ENCODE data around the gene SIX5.
"Not testable (repeated sequence)": the region's sequence is repeated elsewhere in the genome, so short reads cannot be mapped to it uniquely, and the experiment has no call there.

SIX5 gene

DNA sequence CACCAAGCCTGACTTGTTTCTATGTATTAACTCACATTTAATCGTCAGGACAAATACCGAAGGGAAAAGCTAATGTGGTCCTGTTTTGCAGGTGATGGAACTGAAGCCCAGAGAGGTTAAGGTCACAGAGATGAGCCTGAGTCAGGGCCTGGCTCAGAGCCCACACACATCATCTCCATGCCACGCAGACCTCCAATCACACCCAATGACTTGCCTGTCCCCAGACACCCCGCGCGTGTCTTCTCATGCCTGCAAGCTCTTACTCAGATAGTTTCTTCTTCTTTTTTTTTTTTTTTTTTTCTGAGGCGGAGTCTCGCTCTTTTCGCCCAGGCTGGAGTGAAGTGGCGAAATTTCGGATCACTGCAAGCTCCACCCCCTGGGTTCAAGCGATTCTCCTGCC lies 16.4 kb downstream of the SIX5 start:
- FAIRE-seq: no peak
- TF ChIP-seq, protein P1, sequence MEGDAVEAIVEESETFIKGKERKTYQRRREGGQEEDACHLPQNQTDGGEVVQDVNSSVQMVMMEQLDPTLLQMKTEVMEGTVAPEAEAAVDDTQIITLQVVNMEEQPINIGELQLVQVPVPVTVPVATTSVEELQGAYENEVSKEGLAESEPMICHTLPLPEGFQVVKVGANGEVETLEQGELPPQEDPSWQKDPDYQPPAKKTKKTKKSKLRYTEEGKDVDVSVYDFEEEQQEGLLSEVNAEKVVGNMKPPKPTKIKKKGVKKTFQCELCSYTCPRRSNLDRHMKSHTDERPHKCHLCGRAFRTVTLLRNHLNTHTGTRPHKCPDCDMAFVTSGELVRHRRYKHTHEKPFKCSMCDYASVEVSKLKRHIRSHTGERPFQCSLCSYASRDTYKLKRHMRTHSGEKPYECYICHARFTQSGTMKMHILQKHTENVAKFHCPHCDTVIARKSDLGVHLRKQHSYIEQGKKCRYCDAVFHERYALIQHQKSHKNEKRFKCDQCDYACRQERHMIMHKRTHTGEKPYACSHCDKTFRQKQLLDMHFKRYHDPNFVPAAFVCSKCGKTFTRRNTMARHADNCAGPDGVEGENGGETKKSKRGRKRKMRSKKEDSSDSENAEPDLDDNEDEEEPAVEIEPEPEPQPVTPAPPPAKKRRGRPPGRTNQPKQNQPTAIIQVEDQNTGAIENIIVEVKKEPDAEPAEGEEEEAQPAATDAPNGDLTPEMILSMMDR (IDR thresholded peaks at IDR 0.05; ENCODE audit: insufficient read depth, missing control alignments): no peak

DNA sequence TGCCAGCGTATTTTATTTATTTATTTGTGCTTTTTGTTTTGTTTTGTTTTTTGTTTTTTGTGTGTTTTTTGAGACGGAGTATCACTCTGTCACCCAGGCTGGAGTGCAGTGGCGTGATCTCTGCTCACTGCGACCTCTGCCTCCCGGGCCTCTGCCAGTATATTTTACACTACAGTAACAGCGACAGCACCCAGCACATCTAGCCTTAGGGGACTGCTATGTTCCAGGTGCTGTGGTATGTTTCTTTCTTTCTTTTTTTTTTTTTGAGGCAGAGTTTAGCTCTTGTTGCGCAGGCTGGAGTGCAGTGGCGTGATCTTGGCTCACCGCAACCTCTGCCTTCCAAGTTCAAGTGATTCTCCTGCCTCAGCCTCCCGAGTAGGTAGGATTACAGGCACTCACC lies 17.6 kb downstream of the SIX5 start:
- FAIRE-seq; DNase-seq (ENCODE audit: insufficient read length, low spot score): not testable (repeated sequence)

More for the DNA sequence above, 16.4 kb downstream of the SIX5 start:
- DNase-seq (ENCODE audit: insufficient read length, low spot score): no peak

DNA sequence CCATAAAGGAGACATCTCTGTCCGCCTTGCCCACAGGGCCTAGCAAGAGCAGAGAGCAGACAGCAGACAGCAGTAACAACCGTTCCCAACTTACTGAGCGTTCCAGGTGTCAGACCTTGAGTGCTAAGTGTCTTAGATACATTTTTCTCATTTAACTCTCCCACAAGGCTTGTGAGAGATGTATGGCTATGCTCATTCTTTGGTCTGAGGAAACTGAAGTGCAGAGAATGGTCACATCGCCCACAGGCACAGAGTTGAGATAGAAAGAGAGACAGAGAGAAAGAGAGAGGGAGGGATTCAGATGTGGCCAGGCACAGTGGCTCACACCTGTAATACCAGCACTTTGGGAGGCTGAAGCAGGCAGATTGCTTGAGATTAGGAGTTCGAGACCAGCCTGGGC lies 21.5 kb downstream of the SIX5 start:
- TF ChIP-seq, protein P1 (IDR thresholded peaks at IDR 0.05; ENCODE audit: insufficient read depth, missing control alignments): no peak
- FAIRE-seq: no peak
- DNase-seq (ENCODE audit: insufficient read length, low spot score): no peak

DNA sequence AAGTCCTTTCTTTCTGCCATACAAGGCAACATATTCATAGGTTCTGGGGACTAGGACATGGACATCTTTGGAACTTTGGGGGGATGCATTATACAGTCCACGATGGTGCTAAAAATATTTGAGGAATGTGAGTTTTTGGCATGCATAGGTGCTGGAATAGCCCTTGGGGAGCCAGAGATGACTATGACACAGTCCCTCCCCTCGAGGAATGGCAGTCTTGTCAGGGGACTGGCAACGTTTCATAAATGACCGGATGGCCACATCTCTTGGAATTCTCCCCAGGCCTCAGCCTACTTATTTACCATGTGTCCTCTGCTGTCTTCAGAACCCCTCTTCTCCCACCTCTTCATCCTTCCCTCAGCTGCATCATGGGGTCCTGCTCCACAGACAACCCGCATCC lies 22.2 kb downstream of the SIX5 start:
- TF ChIP-seq, protein P1 (IDR thresholded peaks at IDR 0.05; ENCODE audit: insufficient read depth, missing control alignments): no peak

DNA sequence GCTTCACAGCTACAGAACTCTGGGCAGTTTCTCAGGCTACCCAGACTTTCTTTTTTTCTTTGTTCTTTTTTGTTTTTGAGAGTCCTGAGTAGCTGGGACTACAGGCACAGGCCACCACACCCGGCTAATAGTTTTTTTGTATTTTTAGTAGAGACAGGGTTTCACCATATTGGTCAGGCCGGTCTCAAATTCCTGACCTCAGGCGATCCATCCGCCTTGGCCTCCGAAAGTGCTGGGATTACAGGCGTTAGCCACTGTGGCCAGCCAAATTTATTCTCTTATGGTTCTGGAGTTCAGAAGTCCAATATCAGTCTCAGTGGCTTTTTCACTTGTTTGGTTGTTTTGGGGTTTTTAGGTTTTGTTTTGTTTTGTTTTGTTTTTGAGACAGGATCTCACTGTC lies 23.4 kb downstream of the SIX5 start:
- FAIRE-seq: no peak
- TF ChIP-seq, protein P1 (IDR thresholded peaks at IDR 0.05; ENCODE audit: insufficient read depth, missing control alignments): no peak
- DNase-seq (ENCODE audit: insufficient read length, low spot score): no peak

More for the DNA sequence above, 22.2 kb downstream of the SIX5 start:
- FAIRE-seq (no peak), DNase-seq (ENCODE audit: insufficient read length, low spot score) (no peak)

DNA sequence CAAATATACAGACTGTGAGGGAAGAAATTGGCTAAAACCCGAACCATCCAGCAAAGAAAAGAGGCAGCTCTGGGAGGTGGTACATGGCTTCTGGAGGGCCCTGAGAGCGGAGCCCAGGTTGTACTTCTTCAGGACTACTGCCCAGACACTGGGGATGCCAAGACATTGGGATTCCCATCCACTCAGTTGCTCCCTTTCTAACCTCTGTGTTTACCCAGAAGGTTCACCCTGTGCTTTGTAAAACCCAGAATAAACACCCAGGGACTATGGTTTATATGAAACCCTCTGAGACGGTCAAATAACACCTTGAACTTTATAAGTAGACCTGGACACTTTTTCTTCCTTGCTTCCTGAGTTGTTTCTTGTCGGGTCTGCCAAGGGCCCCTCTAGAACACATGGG lies 26.1 kb downstream of the SIX5 start:
- FAIRE-seq (no peak), DNase-seq (ENCODE audit: insufficient read length, low spot score) (no peak)
- TF ChIP-seq, protein P1 (IDR thresholded peaks at IDR 0.05; ENCODE audit: insufficient read depth, missing control alignments): no peak

DNA sequence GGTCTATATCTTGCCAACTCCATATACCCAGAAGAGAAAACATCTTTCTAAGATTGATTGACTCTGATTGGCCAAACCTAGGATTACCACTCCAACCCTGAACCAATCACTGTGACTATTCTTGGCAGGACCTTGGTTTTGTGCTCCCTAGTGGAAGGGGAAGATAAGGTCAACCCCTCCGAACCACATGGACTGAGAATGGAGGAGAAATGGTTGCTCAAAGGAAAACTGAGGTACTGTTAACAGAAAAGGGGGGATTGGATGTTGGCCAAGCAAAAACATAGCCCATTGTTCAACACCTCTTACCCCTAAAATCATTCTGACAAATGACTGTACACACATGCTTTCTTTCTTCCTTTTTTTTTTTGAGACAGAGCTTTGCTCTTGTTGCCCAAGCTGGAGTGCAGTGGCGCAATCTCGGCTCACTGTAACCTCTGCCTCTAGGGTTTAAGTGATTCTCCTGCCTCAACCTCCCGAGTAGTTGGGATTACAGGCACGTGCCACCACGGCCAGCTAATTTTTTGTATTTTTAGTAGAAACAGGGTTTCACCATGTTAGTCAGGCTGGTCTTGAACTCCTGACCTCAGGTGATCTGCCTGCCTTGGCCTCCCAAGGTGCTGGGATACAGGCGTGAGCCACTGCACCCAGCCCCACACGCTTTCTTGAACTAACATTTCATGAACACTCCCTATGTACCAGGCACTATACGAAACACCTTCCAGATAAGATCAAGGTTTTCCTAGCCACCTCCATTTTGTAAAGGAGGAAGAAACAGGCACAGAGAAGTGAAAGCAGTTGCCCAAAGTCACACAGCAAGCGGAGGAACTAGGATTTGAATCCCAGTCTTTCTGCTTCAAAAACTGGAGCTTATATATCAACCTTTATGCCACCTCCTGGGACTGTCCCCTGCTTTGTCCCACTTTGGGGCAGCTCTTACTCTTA lies 29.3 kb downstream of the SIX5 start:
- no peak for DNase-seq (ENCODE audit: insufficient read length, low spot score)
- FAIRE-seq: no peak
- TF ChIP-seq, protein P1 (IDR thresholded peaks at IDR 0.05; ENCODE audit: insufficient read depth, missing control alignments): no peak
